IMR-90 (cell line): ENCODE results near the gene ENO3. TPM values are rescaled to one million over a fixed set of nuclear protein-coding genes. Genes with fewer than 3 reads are reported as not detected.

ENCODE experiments used
- ATAC-seq: fragments of 200-7000 bp; cut with Tn5 transposase; 2 replicates; pipeline ENCODE4 v1.9.1; 2020; ENCODE audit warnings: low read depth, mild to moderate bottlenecking, moderate library complexity
- BruUV-seq: library from RNA; stranded (reverse); fragments of 400-500 nt; replicated peaks from 2 replicates; lab custom pipeline; 2021; lab: Mats Ljungman, UMichigan
- CTCF ChIA-PET: fragments of 300-600 bp; formaldehyde crosslinking; extraction: SDS; loops from one replicate; lab custom pipeline; 2021; ENCODE audit warnings: antibody characterized with exemption; lab: Yijun Ruan, JAX
- POLR2A ChIA-PET: fragments of 300-600 bp; sonication (Branson Sonifier 250); formaldehyde crosslinking; loops from one replicate; lab custom pipeline; 2022; ENCODE audit warnings: antibody characterized with exemption; ENCODE audit not compliant: unreplicated experiment; lab: Charles Lee
- DNase-seq: peaks from one replicate; pipeline ENCODE4 v3.0.0; 2013
- H2AFZ ChIP-seq: replicated peaks from 2 replicates; pipeline ENCODE3; 2013; ENCODE audit warnings: low read length, mild to moderate bottlenecking; ENCODE audit not compliant: poor library complexity
- H2AK5ac ChIP-seq: 2 replicates; pipeline ENCODE4 v1.6.1; 2013; ENCODE audit warnings: low read depth, low read length, inconsistent platforms
- H2AK9ac ChIP-seq: replicated peaks from 2 replicates; pipeline ENCODE3; 2013; ENCODE audit warnings: mild to moderate bottlenecking, low read depth, low read length, moderate library complexity; ENCODE audit not compliant: poor library complexity
- H2BK120ac ChIP-seq: 2 replicates; pipeline ENCODE4 v1.6.1; 2013; ENCODE audit warnings: low read depth, low read length, inconsistent platforms
- H2BK15ac ChIP-seq: 3 replicates; pipeline ENCODE4 v1.6.1; 2013; ENCODE audit warnings: low read depth, low read length, inconsistent platforms
- H2BK20ac ChIP-seq: 2 replicates; pipeline ENCODE4 v1.6.1; 2013; ENCODE audit warnings: low read depth, mild to moderate bottlenecking, inconsistent platforms, low read length, moderate library complexity
- H2BK5ac ChIP-seq: 2 replicates; pipeline ENCODE4 v1.6.1; 2013; ENCODE audit warnings: mild to moderate bottlenecking, low read depth, low read length, inconsistent platforms; ENCODE audit not compliant: poor library complexity, severe bottlenecking
- H3K14ac ChIP-seq: replicated peaks from 2 replicates; pipeline ENCODE4 v1.6.1; 2013; ENCODE audit warnings: low read depth, low read length, inconsistent platforms
- H3K18ac ChIP-seq: 2 replicates; pipeline ENCODE4 v1.6.1; 2013; ENCODE audit warnings: low read depth, low read length, control low read depth
- H3K23ac ChIP-seq: 2 replicates; pipeline ENCODE4 v1.6.1; 2013; ENCODE audit warnings: low read depth, low read length, inconsistent platforms
- H3K27ac ChIP-seq: 2 replicates; pipeline ENCODE4 v1.5.1; 2013; ENCODE audit warnings: mild to moderate bottlenecking, control low read depth, low read length; ENCODE audit not compliant: insufficient read depth
- H3K27me3 ChIP-seq: 2 replicates; pipeline ENCODE4 v1.6.1; 2013; ENCODE audit warnings: low read length; ENCODE audit not compliant: control insufficient read depth, insufficient read depth
- H3K36me3 ChIP-seq: 2 replicates; pipeline ENCODE4 v1.6.1; 2013; ENCODE audit warnings: low read length, mixed read lengths; ENCODE audit not compliant: control insufficient read depth, insufficient read depth
- H3K4ac ChIP-seq: 2 replicates; pipeline ENCODE4 v1.6.1; 2013; ENCODE audit warnings: low read depth, low read length, inconsistent platforms
- H3K4me1 ChIP-seq: 2 replicates; pipeline ENCODE4 v1.6.1; 2013; ENCODE audit warnings: low read length, mixed read lengths; ENCODE audit not compliant: control insufficient read depth, insufficient read depth
- H3K4me2 ChIP-seq: 2 replicates; pipeline ENCODE4 v1.6.1; 2013; ENCODE audit warnings: low read depth, mild to moderate bottlenecking, control low read depth, low read length, moderate library complexity
- H3K4me3 ChIP-seq: 2 replicates; pipeline ENCODE4 v1.5.1; 2013; ENCODE audit warnings: low read depth, mild to moderate bottlenecking, control low read depth, low read length, moderate library complexity; ENCODE audit not compliant: insufficient read depth
- H3K56ac ChIP-seq: 2 replicates; pipeline ENCODE4 v1.6.1; 2013; ENCODE audit warnings: low read length, inconsistent platforms; ENCODE audit not compliant: insufficient read depth; ENCODE audit errors: extremely low read depth
- H3K79me1 ChIP-seq, 2 experiments: 2 replicates each; pipeline ENCODE4 v1.6.1; 2013; ENCODE audit warnings: low read length in 2 of 2, inconsistent platforms in 1 of 2, low read depth in 1 of 2
- H3K9ac ChIP-seq: 2 replicates; pipeline ENCODE4 v1.6.1; 2013; ENCODE audit warnings: low read depth, low read length, control low read depth
- H3K9me1 ChIP-seq: 2 replicates; pipeline ENCODE4 v1.6.1; 2013; ENCODE audit warnings: low read length, inconsistent platforms; ENCODE audit not compliant: insufficient read depth
- H3K9me3 ChIP-seq: 2 replicates; pipeline ENCODE4 v1.6.1; 2013; ENCODE audit warnings: low read length; ENCODE audit not compliant: control insufficient read depth, insufficient read depth
- H4K20me1 ChIP-seq: 2 replicates; pipeline ENCODE4 v1.6.1; 2013; ENCODE audit warnings: low read length, inconsistent platforms; ENCODE audit not compliant: insufficient read depth
- H4K5ac ChIP-seq: 2 replicates; pipeline ENCODE4 v1.6.1; 2013; ENCODE audit warnings: mild to moderate bottlenecking, low read depth, low read length, control low read depth
- H4K8ac ChIP-seq, 2 experiments: 2 replicates each; pipeline ENCODE4 v1.6.1; 2013; ENCODE audit warnings: low read depth in 2 of 2, low read length in 2 of 2, control low read depth in 1 of 2, inconsistent platforms in 1 of 2
- H4K91ac ChIP-seq: 2 replicates; pipeline ENCODE4 v1.6.1; 2013; ENCODE audit warnings: low read depth, low read length, inconsistent platforms; ENCODE audit not compliant: insufficient read depth
- CEBPB ChIP-seq: IDR thresholded peaks from 2 replicates; pipeline ENCODE4 v1.6.1; 2012; ENCODE audit warnings: low read depth, low read length, improper control_type of control experiment
- CHD1 ChIP-seq: IDR thresholded peaks from 2 replicates; pipeline ENCODE4 v1.6.1; 2012; ENCODE audit warnings: low read depth, low read length, improper control_type of control experiment
- MAZ ChIP-seq: IDR thresholded peaks from 2 replicates; pipeline ENCODE4 v1.6.1; 2012; ENCODE audit warnings: low read depth, mild to moderate bottlenecking, low read length, improper control_type of control experiment, moderate library complexity, borderline replicate concordance
- MXI1 ChIP-seq: IDR thresholded peaks from 2 replicates; pipeline ENCODE4 v1.6.1; 2012; ENCODE audit warnings: low read depth, mild to moderate bottlenecking, low read length, moderate library complexity, borderline replicate concordance
- POLR2A ChIP-seq: IDR thresholded peaks from 2 replicates; pipeline ENCODE4 v1.6.1; 2012; ENCODE audit warnings: mild to moderate bottlenecking, low read depth, low read length
- RAD21 ChIP-seq: IDR thresholded peaks from 2 replicates; pipeline ENCODE4 v1.6.1; 2012; ENCODE audit warnings: low read length, improper control_type of control experiment
- RFX5 ChIP-seq: IDR thresholded peaks from 2 replicates; pipeline ENCODE4 v1.8.0; 2012; ENCODE audit warnings: low read depth, mild to moderate bottlenecking, low read length, moderate library complexity
- WGBS, 2 experiments: methylation state at CpG; one replicate each; pipeline versions ENCODE4 v1.1.5 to v1.1.7; 2013; ENCODE audit warnings: missing lambda C conversion rate in 2 of 2; ENCODE audit not compliant: insufficient read length in 1 of 2; ENCODE audit errors: extremely low coverage in 2 of 2; 5-methylcytosine and 5-hydroxymethylcytosine counted together
- dilution Hi-C: fragments of 300-500 bp; cut with HindIII; formaldehyde crosslinking; loops from one replicate; pipeline ENCODE4 v1.14.3; 2018; ENCODE audit warnings: low sequenced_read_pairs; ENCODE audit not compliant: unreplicated experiment
- in situ Hi-C: fragments of 300-500 bp; cut with MboI; formaldehyde crosslinking; loops from 3 replicates; pipeline ENCODE4 v1.14.3; 2019; ENCODE audit warnings: low sequenced_read_pairs, inconsistent platforms, mixed read lengths
- intact Hi-C: fragments of 100-400 bp; cut with micrococcal nuclease; formaldehyde crosslinking; loops from 2 replicates; pipeline ENCODE4 v1.10.0; 2022
- polyA plus RNA-seq, 3 experiments: library from polyadenylated mRNA; depleted of rRNA; stranded (reverse); fragments of >200 nt; gene quantifications; 2 replicates each; pipeline ENCODE4 v1.2.3, GENCODE V29; 2012; ENCODE audit warnings: low replicate concordance in 1 of 3
- total RNA-seq: library from RNA; depleted of rRNA; stranded (reverse); fragments of >200 nt; gene quantifications from 2 replicates; pipeline ENCODE4 v1.2.3, GENCODE V29; 2012
- TF ChIP-seq, protein P1 (sequence below): fragments of 150-350 bp; IDR thresholded peaks from 2 replicates; pipeline ENCODE4 v1.6.1; 2017; ENCODE audit warnings: mild to moderate bottlenecking, antibody characterized with exemption, low read length, low read depth

ENO3 gene
- total and polyA plus RNA-seq, 2 of the 4 experiments (the other 2 are of a cell fraction), result 1.4 to 5.1 TPM

DNA sequence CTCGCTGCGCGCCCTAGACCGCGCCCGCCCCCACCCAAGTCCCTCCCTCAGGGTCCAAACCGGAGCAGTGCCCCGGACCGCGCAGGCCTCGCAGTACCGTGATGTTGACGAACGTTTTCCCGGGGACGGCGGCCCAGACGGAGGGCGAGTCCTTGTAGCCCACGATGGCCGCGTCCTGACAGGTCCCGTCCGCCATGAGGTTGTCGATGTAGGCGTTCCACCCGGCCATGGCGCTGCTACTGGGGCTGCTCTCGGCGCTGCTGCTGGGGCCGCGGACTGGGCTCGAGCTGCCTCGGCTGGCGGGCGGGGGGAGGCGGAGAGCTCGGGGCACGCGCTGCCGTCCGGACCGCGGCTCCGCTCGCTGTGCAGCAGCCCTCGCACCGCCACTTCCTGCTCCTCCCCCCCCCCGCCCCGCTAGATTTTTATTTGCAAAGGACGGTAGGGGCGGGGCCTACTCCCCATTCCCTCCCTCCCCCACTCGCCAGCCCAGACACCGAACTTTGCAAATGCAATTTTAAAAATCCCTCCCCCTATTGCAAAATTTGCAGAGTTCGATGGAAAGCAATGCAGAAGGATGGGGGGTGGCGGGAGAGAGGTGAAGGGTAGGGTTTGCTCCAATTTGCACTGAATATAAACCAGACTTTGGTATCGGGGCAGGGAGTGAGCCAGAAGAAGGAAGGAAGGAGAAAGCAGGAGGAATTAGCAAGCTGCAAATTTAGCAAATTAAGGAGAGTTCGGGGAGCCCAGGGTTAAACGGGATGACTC lies 2.6 kb upstream of the ENO3 start, which contains the start of gene PFN1:
PFN1 (minus strand) TSS at position 365 of the 765 bp plus-strand sequence; CDS start at position 229, 136 bp downstream.
- 0% methylated on average over 13 of the region's 59 CpGs; no CpG with 5 or more reads in 1 of the 2 experiments for WGBS, 2 experiments

More for the DNA sequence above, 2.6 kb upstream of the ENO3 start, which contains the start of gene PFN1:
- H3K23ac ChIP-seq, result peak within 1 kb of the TSS; percentile 94
- H3K9me3 ChIP-seq, result no peaks in the 10 kb centered on the region
- H3K9ac ChIP-seq, result peak within 1 kb of the TSS; percentile 97
- H4K20me1 ChIP-seq, result peaks cover 52% of the 10 kb centered on the region
- DNase-seq (peak; percentile 91), ATAC-seq (peak; percentile 63)
- no TSS peak for BruUV-seq
- H2BK120ac ChIP-seq, result peak within 1 kb of the TSS; percentile 95
- dilution Hi-C loops, result no loop called here
- peak within 1 kb of the TSS; percentile 100 for H3K14ac ChIP-seq
- H2BK5ac ChIP-seq, result peak within 1 kb of the TSS; percentile 98
- ChIA-PET POLR2A (interaction anchor here (0.6 to 3.5 kb wide), 5 partner anchors 8 to 82 kb away, joined by 3 to 19 read pairs (median 7); partner anchors contain the start of genes KIF1C and SPAG7), CTCF (no interaction called here)
- TF ChIP-seq CHD1 (0 out of 2 replicates have a peak, but pooled peaks have one; percentile 58), POLR2A (peak; percentile 92), MXI1 (peak; percentile 67; the same call in 1 of the 2 replicates), RAD21 (no peak), MAZ (peak; percentile 68), CEBPB (peak; percentile 93), RFX5 (0 out of 2 replicates have a peak, but pooled peaks have one; percentile 5)
- TF ChIP-seq, protein P1, sequence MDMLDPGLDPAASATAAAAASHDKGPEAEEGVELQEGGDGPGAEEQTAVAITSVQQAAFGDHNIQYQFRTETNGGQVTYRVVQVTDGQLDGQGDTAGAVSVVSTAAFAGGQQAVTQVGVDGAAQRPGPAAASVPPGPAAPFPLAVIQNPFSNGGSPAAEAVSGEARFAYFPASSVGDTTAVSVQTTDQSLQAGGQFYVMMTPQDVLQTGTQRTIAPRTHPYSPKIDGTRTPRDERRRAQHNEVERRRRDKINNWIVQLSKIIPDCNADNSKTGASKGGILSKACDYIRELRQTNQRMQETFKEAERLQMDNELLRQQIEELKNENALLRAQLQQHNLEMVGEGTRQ, result no peak
- peak within 1 kb of the TSS; percentile 99 for H3K4ac ChIP-seq
- peak within 1 kb of the TSS; percentile 96 for H3K27ac ChIP-seq
- H3K79me1 ChIP-seq, result peaks cover 17 to 39% of the 10 kb centered on the region in 2 experiments; a peak in 3 of 4 replicates
- H2AK9ac ChIP-seq, result peak within 1 kb of the TSS; percentile 100
- H2AFZ ChIP-seq, result peak within 1 kb of the TSS; percentile 85
- peak within 1 kb of the TSS; percentile 81 for H4K5ac ChIP-seq
- peak within 1 kb of the TSS; percentile 94 for H2BK20ac ChIP-seq
- peaks cover 30% of the 10 kb centered on the region for H3K36me3 ChIP-seq
- H3K18ac ChIP-seq, result peak within 1 kb of the TSS; percentile 88
- H3K56ac ChIP-seq, result peak within 1 kb of the TSS; percentile 98
- H3K27me3 ChIP-seq, result no peaks in the 10 kb centered on the region
- peak within 1 kb of the TSS; percentile 95 for H4K91ac ChIP-seq
- intact Hi-C loops, result loop anchor here (1.0 kb wide), 2 partner anchors 19 to 39 kb away; partner anchors contain the start of genes CAMTA2 and SPAG7
- peak within 1 kb of the TSS; percentile 91; the same call in 1 of the 3 replicates for H2BK15ac ChIP-seq
- H3K4me1 ChIP-seq, result peaks cover 32% of the 10 kb centered on the region
- peak within 1 kb of the TSS; percentile 99 for H2AK5ac ChIP-seq
- peaks cover 22% of the 10 kb centered on the region; the same call in 1 of the 2 replicates for H3K9me1 ChIP-seq
- in situ Hi-C loops, result no loop called here
- peak within 1 kb of the TSS; percentile 95 to 99 for H4K8ac ChIP-seq
- peak within 1 kb of the TSS; percentile 88 for H3K4me2 ChIP-seq
- H3K4me3 ChIP-seq, result peak within 1 kb of the TSS; percentile 98
